Superior temporal gyrus (tissue), 1 donor: ENCODE measurements around the gene ISYNA1.

Experiments used
- DNase-seq: peaks from one replicate; pipeline ENCODE4 v3.0.0-alpha.2; 2016; ENCODE audit errors: extremely low spot score

The ISYNA1 gene

GRCh38 chr19:18467978-18468377 is 30.0 kb upstream of the ISYNA1 start:
- no peak for DNase-seq

- DNase-seq, result no peak
Observed at GRCh38 chr19:18466354-18466753, 28.4 kb upstream of the ISYNA1 start.

GRCh38 chr19:18465964-18466339 is 28.0 kb upstream of the ISYNA1 start:
- no peak for DNase-seq

GRCh38 chr19:18465214-18465963 is 27.5 kb upstream of the ISYNA1 start:
- no peak for DNase-seq

DNA sequence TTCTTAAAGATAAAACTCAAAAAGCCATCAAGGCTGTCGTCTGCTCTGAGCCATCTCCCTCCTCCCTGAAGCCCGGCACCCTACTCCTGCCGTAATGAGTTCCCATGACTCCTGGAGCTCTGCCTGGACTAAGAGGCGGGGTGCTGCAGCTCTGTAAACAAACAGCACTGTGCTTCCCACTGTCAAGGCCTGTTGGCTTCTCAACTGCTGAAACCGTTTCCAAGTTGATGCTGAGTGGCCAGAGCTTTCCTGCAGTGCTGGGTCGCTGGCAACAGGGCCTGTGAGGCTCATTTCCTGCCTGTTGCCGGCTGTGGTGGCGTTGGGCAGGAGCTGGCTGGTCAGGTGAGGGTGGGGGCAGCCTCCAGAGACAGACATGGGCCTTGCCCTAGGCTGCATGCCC is 26.7 kb upstream of the ISYNA1 start:
- peak; percentile 92 for DNase-seq

DNA sequence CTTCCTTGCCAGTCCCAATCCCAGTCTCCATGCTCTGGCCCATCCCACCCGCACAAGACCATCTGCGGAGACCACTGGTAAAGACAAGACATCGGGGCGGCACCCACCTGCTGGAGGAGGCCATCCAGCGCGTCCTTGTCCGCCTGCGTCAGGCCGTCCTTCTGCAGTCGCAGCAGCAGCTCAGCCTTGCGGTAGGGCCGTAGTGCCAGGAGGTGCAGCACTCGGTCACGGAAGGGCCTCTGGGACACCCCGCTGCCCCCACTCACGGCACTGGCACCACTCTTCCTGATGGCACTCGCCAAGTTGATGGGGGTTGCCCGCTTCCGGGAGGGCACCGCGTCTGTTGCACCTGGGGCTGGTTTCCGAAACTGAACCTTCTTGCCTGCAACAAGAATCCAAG is 23.5 kb upstream of the ISYNA1 start:
- DNase-seq, result no peak

DNA sequence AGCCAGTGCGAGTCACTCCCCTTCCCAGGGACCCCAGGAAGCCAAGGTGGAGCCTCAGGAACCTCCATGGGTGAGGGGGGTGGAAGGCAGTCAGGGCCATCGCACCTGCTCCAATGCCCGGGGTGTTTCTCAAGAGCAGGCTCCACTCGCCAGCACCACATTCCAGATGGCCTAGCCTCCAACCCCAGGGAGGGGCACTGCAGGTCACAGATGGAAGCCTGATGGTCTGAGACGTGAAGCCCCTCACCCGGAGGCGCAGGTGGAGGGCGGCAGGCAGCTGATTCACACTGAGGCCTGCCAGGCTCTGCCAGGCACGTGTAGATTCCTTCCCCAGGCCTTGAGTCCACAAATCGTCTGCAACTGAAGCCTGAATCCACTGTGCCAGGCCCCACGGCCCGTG is 23.0 kb upstream of the ISYNA1 start:
- no peak for DNase-seq

DNA sequence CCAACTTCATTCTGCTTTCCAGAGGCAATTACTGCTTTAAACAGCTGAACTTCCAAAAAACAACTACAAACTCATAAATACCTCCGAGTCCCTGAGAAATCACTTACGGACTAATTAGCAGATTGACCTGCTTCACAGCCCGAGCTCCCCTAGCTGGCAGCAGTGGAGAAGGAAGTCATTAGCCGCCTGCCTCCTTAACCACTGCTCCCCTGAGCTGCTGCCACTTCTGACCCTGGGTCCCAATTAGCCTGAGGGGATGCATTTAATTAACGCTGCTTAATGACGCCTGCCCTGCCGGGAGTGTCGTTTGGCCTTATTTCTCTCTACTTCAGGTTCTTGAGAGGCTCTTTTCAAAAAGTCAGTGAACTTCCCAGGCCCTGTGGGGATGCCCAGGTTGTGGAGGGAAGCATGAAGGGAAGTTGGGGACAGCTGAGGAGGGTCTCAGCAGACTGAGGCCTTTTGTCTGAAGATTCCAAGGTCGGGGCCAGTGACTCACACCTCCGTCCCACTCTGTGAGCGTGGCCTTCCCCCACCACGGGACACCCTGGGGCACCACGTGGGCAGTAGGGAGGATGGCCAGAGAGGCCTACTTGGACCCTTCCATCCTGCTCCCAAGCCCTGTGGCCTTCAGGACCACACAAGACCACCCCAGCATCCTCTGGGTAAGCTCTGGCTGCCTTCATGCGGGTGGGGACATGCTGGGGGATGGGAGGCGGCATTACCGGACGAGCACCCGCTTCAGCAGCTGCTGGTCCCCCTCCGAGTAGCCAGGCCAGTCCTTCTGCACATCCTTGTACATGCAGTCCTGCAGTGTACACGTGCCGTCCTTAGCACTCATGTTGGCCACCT is 19.8 kb upstream of the ISYNA1 start:
- no peak for DNase-seq

GRCh38 chr19:18456974-18457373 is 19.0 kb upstream of the ISYNA1 start:
- DNase-seq, result peak; percentile 47

- DNase-seq, result no peak
Observed at GRCh38 chr19:18456279-18456678, 18.3 kb upstream of the ISYNA1 start.

GRCh38 chr19:18453269-18454024 is 15.5 kb upstream of the ISYNA1 start:
- peak; percentile 55 for DNase-seq

DNA sequence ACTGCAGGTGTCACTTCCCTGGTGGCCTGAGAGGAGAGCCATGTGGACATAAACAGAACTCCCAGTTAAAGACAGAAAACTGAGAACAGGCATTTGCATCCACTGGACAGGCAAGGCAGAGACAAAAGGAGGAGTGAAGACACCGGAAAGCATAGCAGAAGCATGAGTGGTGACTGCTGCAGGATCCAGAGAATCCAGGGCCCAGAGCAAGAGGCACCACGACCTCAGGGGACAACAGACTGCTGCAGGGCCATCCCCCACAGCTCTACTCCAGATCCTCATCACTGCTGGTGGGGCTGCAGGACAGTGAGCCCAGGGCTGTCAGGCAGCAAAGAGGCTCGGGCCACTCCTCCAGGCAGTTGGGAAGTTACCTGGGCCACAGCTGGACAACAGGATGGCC is 14.5 kb upstream of the ISYNA1 start:
- no peak for DNase-seq

DNA sequence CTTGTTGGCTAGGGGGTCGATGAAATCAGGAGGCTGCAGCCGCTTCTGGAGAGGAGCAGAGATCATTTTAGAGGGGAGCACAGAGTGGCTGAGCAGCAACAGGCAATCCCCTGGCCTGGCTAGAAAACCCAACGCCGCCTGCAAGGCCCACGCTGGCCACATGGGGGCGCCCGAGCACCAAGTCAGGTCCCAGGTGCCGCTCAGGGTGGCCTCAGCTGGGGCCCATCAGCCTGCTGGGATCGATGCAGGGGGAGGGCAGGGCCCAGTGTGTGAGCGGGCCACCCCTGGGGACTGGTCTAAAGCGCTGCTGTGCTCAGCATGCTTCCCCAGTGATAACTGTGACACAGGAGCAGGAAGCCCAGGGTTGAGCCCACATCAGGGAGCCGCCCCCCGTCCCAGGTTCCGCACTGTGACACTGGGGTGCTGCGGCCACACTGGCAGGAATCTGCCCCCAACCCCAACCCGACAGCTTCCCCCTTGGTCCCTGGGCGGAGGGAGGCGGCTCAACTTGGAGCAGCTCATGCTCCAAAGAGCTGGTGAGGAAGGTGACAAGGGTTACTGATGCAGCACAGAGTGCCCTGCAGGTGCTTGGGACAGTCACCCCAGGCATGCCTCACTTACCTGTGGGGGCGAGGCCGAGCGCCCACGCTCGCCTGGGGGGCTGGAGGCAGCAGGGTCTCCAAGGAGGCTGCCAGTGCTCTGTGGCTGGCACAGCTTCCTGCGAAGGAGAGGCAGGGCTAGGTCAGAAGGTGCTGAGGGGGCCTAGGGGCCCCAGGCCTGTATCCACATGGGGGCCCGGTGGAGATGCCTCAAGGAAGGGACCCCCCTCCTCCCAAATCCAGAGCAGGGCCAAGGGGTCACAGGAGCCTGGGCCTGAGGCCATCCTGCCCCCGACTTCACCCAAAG is 13.3 kb upstream of the ISYNA1 start:
- peak; percentile 91 for DNase-seq

- no peak for DNase-seq
Observed at GRCh38 chr19:18450021-18450930, 12.3 kb upstream of the ISYNA1 start.

GRCh38 chr19:18449552-18449951 is 11.6 kb upstream of the ISYNA1 start:
- no peak for DNase-seq

DNA sequence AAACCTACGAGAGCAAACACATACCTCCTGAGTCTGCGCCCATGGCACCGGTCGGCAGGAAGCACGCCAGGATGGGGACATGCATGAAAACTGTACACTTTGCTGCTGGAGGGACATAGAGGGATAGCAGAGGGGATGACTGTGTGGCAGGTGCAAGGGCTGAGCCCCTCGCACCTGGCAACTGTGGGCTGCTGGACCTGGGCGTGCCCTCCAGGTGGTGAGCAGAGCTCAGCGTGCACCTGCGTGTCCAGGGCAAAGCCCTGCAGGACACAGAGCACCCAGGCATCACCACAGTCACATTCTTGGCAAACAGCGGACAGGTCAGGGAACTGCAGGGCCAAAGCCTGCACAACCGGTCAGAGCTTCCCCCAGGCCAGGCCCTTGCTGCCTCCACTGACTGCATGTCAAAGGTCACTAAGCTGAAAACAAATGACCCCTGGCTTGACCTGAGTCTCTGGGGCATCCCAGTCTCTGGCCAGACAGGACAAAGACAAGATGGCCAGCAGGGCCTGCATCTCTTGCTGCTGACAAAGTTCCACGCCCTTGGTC is 9.0 kb upstream of the ISYNA1 start:
- no peak for DNase-seq

- no peak for DNase-seq
Observed at GRCh38 chr19:18446145-18446810, 8.3 kb upstream of the ISYNA1 start.

DNA sequence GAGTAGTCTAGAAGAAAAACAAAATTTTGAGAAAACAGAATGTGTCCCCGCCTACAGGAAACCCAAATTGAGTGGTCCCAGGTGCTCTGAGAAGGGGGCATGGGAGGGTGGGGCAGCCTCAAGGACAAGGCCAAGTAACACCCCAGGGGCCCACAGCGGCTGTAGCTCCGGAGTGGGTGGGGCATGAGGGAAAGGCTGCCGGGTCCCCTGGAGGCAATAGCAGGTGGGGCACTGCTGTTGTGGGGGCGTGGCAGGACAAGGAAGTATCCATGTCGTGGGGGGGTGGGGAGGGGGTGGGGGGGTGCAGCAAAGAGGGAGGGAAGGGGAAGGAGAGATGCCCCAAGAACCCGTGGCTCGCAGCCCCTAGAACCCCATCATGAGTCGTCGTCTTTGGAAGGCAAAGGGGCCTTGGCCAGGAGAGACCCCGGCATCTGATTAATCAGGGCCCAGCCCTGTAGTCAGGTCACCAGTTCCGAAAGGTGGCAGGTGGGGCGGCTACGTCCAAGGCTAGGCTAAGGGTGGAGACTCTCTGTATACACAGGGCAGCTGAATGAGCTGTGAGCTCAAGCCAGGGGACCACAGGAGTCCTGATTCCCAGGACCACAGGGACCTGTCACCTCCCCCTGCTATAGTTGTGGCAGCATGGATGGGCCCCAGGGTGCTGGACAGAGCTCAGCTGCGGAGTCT is 7.5 kb upstream of the ISYNA1 start:
- no peak for DNase-seq

DNA sequence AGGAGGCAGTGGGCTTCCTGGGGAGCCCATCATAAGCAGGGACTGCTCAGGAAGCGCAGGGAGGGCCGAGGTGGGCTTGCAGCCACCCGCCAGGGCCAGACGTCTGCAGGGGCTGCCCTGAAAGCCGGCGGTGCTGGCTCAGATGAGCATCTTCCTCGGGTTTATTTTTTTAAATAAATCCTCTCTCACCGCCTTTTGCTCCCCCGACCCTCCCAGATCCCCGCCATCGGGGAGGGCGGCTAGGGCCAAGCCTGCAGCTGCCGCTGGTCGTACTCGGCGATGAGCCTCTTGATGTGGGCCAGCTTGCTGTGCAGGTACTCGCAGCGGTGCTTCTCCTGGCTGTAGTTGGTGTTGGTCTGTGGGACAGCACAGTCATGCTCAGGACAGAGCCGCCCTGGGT is 6.6 kb upstream of the ISYNA1 start:
- DNase-seq, result no peak
